Lower leg skin (tissue), 4 donors: ENCODE measurements around the gene FRAS1. TPM values are rescaled to one million over a fixed set of nuclear protein-coding genes. Genes with fewer than 3 reads are reported as not detected.

Experiments used
- DNase-seq, 2 donors: peaks; one replicate each; pipeline ENCODE4 v3.0.0-alpha.2; 2019; ENCODE audit warnings: low spot score in 2 of 2
- H3K4me3 ChIP-seq: fragments of 200-600 bp; sonication (generic); 2 replicates; pipeline ENCODE4 v1.5.1; 2017; ENCODE audit warnings: mild to moderate bottlenecking, low read depth; ENCODE audit not compliant: poor library complexity, severe bottlenecking
- CTCF ChIP-seq, 3 donors: fragments of 450-650 bp; IDR thresholded peaks; one replicate each; pipeline ENCODE4 v1.5.1; 2016; ENCODE audit warnings: antibody characterized with exemption in 3 of 3, mild to moderate bottlenecking in 3 of 3, moderate library complexity in 2 of 3
- POLR2A ChIP-seq, 2 donors: fragments of 450-650 bp; IDR thresholded peaks; one replicate each; pipeline ENCODE4 v1.6.1; 2016 to 2017; ENCODE audit warnings: antibody characterized with exemption in 2 of 2, mild to moderate bottlenecking in 1 of 2, moderate library complexity in 1 of 2
- WGBS, 2 donors: methylation state at CpG; one replicate each; pipeline ENCODE4 v1.1.5; 2018; 5-methylcytosine and 5-hydroxymethylcytosine counted together
- intact Hi-C: fragments of 100-400 bp; cut with DNase I; formaldehyde crosslinking; loops from one replicate; pipeline ENCODE4 v1.15.0; 2023; ENCODE audit warnings: low total_unique reads
- total RNA-seq, 4 donors: library from RNA; depleted of rRNA; stranded (reverse); fragments of >200 nt; gene quantifications; one replicate each; pipeline ENCODE4 v1.1.0, GENCODE V29; 2016

Gene FRAS1
- total RNA-seq, 4 donors from 2014 or later = 0.83 to 5.3 (median 3.0) TPM

- intact Hi-C loops = no loop called here
Observed at GRCh38 chr4:78217557-78217956, 160.4 kb downstream of the FRAS1 start.

GRCh38 chr4:78218260-78218659 is 161.1 kb downstream of the FRAS1 start:
- no peak overlapping the region for H3K4me3 ChIP-seq
- WGBS, 2 donors = 85 to 92% methylated on average over 2 of the region's 2 CpGs
- no peak for DNase-seq
- TF ChIP-seq POLR2A (IDR thresholded peaks at IDR 0.05) (no peak), CTCF (IDR thresholded peaks at IDR 0.05) (no peak)
- intact Hi-C loops = no loop called here

More at GRCh38 chr4:78217557-78217956, 160.4 kb downstream of the FRAS1 start:
- no peak for DNase-seq
- 89 to 92% methylated on average over 2 of the region's 2 CpGs for WGBS, 2 donors
- no peak overlapping the region for H3K4me3 ChIP-seq
- TF ChIP-seq POLR2A (IDR thresholded peaks at IDR 0.05) (no peak), CTCF (IDR thresholded peaks at IDR 0.05) (no peak)

GRCh38 chr4:78219825-78220224 is 162.7 kb downstream of the FRAS1 start:
- TF ChIP-seq POLR2A (IDR thresholded peaks at IDR 0.05) (no peak), CTCF (IDR thresholded peaks at IDR 0.05) (no peak)
- intact Hi-C loops = no loop called here
- DNase-seq = no peak
- no peak overlapping the region for H3K4me3 ChIP-seq
- WGBS, 2 donors = 69 to 75% methylated on average over 2 of the region's 2 CpGs

- TF ChIP-seq CTCF (IDR thresholded peaks at IDR 0.05) (no peak), POLR2A (IDR thresholded peaks at IDR 0.05) (no peak)
- H3K4me3 ChIP-seq = no peak overlapping the region
- 60 to 63% methylated on average over 3 of the region's 3 CpGs for WGBS, 2 donors
- no peak for DNase-seq
- intact Hi-C loops = no loop called here
Observed at GRCh38 chr4:78220283-78220682, 163.2 kb downstream of the FRAS1 start.

- TF ChIP-seq CTCF (IDR thresholded peaks at IDR 0.05) (no peak), POLR2A (IDR thresholded peaks at IDR 0.05) (no peak)
- no peak overlapping the region for H3K4me3 ChIP-seq
- WGBS, 2 donors = 64 to 65% methylated on average over 8 of the region's 8 CpGs
- intact Hi-C loops = no loop called here
- no peak for DNase-seq
Observed at GRCh38 chr4:78222575-78223186, 165.6 kb downstream of the FRAS1 start.

- no peak for TF ChIP-seq POLR2A (IDR thresholded peaks at IDR 0.05)
- TF ChIP-seq CTCF (IDR thresholded peaks at IDR 0.05) = no peak
- no peak for DNase-seq
- no peak overlapping the region for H3K4me3 ChIP-seq
- intact Hi-C loops = no loop called here
- 76 to 81% methylated on average over 3 of the region's 3 CpGs for WGBS, 2 donors
Observed at GRCh38 chr4:78225236-78225635, 168.1 kb downstream of the FRAS1 start.
